DOHH2 (cell line): Measurements from ENCODE around the gene RNU5D-1.

ENCODE experiments used
- H3F3A ChIP-seq: fragments of 200-600 bp; sonication (generic), shearing (Covaris generic); 2 replicates; pipeline ENCODE4 v1.6.0; 2016; ENCODE audit warnings: antibody characterized with exemption, mild to moderate bottlenecking; ENCODE audit not compliant: control insufficient read depth, insufficient read depth
- H3K27ac ChIP-seq: fragments of 200-600 bp; sonication (generic); 2 replicates; pipeline ENCODE4 v1.5.1; 2014; ENCODE audit warnings: low read depth, mild to moderate bottlenecking, low read length, moderate library complexity
- H3K27me3 ChIP-seq: fragments of 200-600 bp; sonication (generic); 2 replicates; pipeline ENCODE4 v1.6.1; 2014; ENCODE audit warnings: mild to moderate bottlenecking, low read length, mixed read lengths; ENCODE audit not compliant: control insufficient read depth
- H3K36me3 ChIP-seq: fragments of 200-600 bp; sonication (generic); 2 replicates; pipeline ENCODE4 v1.6.1; 2014; ENCODE audit warnings: mild to moderate bottlenecking, low read length, moderate library complexity, mixed read lengths; ENCODE audit not compliant: control insufficient read depth
- H3K4me1 ChIP-seq: fragments of 200-600 bp; sonication (generic); 2 replicates; pipeline ENCODE4 v1.6.1; 2014; ENCODE audit warnings: mild to moderate bottlenecking, low read length, mixed read lengths; ENCODE audit not compliant: control insufficient read depth
- H3K4me2 ChIP-seq: fragments of 200-600 bp; sonication (generic); 2 replicates; pipeline ENCODE4 v1.6.0; 2014; ENCODE audit warnings: mild to moderate bottlenecking, low read length, moderate library complexity
- H3K4me3 ChIP-seq: fragments of 200-600 bp; sonication (generic); 2 replicates; pipeline ENCODE4 v1.5.1; 2014; ENCODE audit warnings: mild to moderate bottlenecking, low read length, mixed read lengths
- H3K79me2 ChIP-seq: fragments of 200-600 bp; sonication (generic); 2 replicates; pipeline ENCODE4 v1.6.1; 2014; ENCODE audit warnings: mild to moderate bottlenecking, low read length, mixed read lengths; ENCODE audit not compliant: control insufficient read depth
- H3K9me2 ChIP-seq: fragments of 200-600 bp; sonication (generic); replicated peaks from 2 replicates; pipeline ENCODE4 v1.6.1; 2014; ENCODE audit warnings: mild to moderate bottlenecking, low read length, mixed read lengths; ENCODE audit not compliant: control insufficient read depth
- H3K9me3 ChIP-seq: fragments of 200-600 bp; sonication (generic); 2 replicates; pipeline ENCODE4 v1.6.1; 2014; ENCODE audit warnings: antibody characterized with exemption, low read length, mixed read lengths; ENCODE audit not compliant: control insufficient read depth, insufficient read depth
- H4K20me1 ChIP-seq: fragments of 200-600 bp; sonication (generic); 2 replicates; pipeline ENCODE4 v1.6.0; 2014; ENCODE audit warnings: low read depth, mild to moderate bottlenecking, antibody characterized with exemption, low read length, moderate library complexity; ENCODE audit not compliant: control insufficient read depth, insufficient read depth
- EZH2phosphoT487 ChIP-seq: fragments of 200-600 bp; sonication (generic); IDR thresholded peaks from 2 replicates; pipeline ENCODE4 v1.6.1; 2017; ENCODE audit warnings: borderline replicate concordance, mild to moderate bottlenecking, antibody characterized with exemption, low read length, moderate library complexity, mixed read lengths
- TF ChIP-seq, protein P1 (sequence below): fragments of 200-600 bp; sonication (generic); IDR thresholded peaks from one replicate; pipeline ENCODE4 v1.5.1; 2014; ENCODE audit warnings: antibody characterized with exemption, mild to moderate bottlenecking, low read depth, low read length; ENCODE audit not compliant: poor library complexity, severe bottlenecking

RNU5D-1 gene

DNA sequence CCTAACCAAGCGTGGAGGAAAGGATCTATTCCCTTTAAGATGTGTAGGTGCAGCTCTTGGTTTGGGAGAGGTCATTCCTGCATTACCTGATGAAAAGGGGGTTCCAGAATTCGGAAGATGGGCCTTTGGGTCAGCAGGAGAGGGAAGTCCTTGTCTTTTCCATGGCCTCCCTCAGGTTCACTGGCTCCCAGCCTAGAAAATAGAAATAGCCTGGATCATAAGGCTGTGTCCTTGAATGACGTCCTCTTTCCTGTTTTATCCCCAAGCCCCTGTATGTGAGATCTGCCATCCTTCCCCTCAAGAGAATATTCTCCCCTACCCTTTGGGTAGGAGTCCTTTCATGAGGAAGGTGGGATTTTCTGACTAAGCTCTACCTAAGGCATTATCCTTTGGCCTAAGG is 29.9 kb upstream of the RNU5D-1 start:
- Histone ChIP-seq H3K9me2 (no peaks in the 10 kb centered on the region), H3K27ac (no peak overlapping the region), H3K4me2 (no peak overlapping the region), H3F3A (no peaks in the 10 kb centered on the region; the same call in 1 of the 2 replicates), H4K20me1 (no peaks in the 10 kb centered on the region), H3K27me3 (no peaks in the 10 kb centered on the region), H3K4me1 (peaks cover 23% of the 10 kb centered on the region), H3K79me2 (peaks cover 8% of the 10 kb centered on the region), H3K36me3 (peaks cover 91% of the 10 kb centered on the region), H3K4me3 (no peak overlapping the region), H3K9me3 (no peaks in the 10 kb centered on the region)
- no peak for TF ChIP-seq EZH2phosphoT487
- TF ChIP-seq, protein P1, sequence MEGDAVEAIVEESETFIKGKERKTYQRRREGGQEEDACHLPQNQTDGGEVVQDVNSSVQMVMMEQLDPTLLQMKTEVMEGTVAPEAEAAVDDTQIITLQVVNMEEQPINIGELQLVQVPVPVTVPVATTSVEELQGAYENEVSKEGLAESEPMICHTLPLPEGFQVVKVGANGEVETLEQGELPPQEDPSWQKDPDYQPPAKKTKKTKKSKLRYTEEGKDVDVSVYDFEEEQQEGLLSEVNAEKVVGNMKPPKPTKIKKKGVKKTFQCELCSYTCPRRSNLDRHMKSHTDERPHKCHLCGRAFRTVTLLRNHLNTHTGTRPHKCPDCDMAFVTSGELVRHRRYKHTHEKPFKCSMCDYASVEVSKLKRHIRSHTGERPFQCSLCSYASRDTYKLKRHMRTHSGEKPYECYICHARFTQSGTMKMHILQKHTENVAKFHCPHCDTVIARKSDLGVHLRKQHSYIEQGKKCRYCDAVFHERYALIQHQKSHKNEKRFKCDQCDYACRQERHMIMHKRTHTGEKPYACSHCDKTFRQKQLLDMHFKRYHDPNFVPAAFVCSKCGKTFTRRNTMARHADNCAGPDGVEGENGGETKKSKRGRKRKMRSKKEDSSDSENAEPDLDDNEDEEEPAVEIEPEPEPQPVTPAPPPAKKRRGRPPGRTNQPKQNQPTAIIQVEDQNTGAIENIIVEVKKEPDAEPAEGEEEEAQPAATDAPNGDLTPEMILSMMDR: no peak

DNA sequence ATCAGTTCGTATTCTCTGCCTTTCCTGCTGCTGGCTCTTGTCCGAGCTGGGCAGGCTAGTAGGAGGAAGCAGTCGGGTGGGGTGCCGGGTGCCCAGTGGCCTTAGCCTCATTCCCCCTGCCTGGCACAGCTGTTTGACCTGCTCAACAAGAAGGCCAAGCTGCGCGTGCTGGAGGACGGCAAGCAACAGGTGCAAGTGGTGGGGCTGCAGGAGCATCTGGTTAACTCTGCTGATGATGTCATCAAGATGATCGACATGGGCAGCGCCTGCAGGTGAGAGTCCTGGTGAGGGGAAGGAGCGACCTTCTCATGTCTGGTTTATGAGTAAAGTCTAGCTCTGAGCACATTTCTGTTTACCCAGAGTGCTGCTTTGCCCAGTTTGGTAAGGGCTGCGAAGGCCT is 28.1 kb upstream of the RNU5D-1 start:
- H3K9me3 ChIP-seq: no peaks in the 10 kb centered on the region
- H3K4me2 ChIP-seq: no peak overlapping the region
- H3K27me3 ChIP-seq: no peaks in the 10 kb centered on the region
- peaks cover 8% of the 10 kb centered on the region for H3K79me2 ChIP-seq
- no peak overlapping the region for H3K27ac ChIP-seq
- H3F3A ChIP-seq: no peaks in the 10 kb centered on the region; the same call in 1 of the 2 replicates
- H4K20me1 ChIP-seq: no peaks in the 10 kb centered on the region
- no peaks in the 10 kb centered on the region for H3K9me2 ChIP-seq
- H3K4me3 ChIP-seq: no peak overlapping the region
- peaks cover 40% of the 10 kb centered on the region for H3K4me1 ChIP-seq
- TF ChIP-seq EZH2phosphoT487: no peak
- TF ChIP-seq, protein P1: no peak
- peaks cover 97% of the 10 kb centered on the region for H3K36me3 ChIP-seq

DNA sequence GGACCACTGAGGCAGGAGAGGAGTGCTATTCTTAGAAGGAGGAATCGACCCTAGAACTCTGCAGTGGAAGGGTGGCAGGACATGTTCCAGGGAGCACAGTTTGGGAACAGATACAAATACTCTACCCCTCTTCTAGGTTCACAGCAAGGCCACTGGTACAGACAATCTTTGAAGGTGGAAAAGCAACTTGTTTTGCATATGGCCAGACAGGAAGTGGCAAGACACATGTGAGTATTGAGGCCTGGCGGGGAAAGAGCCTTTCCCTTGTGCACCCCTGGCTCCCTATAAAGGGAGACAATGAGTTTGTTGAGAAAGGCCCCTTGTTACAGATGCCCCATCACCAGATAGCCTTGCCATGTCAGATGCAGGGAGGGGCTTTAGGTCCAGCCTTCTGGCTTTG is 26.4 kb upstream of the RNU5D-1 start:
- Histone ChIP-seq H3K79me2 (peaks cover 10% of the 10 kb centered on the region), H3K27ac (peak overlapping the region; percentile 59), H3K4me3 (peak overlapping the region; percentile 44), H3K9me3 (no peaks in the 10 kb centered on the region), H3K27me3 (no peaks in the 10 kb centered on the region), H3K9me2 (no peaks in the 10 kb centered on the region), H3K4me2 (peak overlapping the region; percentile 55), H4K20me1 (no peaks in the 10 kb centered on the region), H3K4me1 (peaks cover 51% of the 10 kb centered on the region), H3K36me3 (peaks cover 97% of the 10 kb centered on the region), H3F3A (no peaks in the 10 kb centered on the region; the same call in 1 of the 2 replicates)
- TF ChIP-seq, protein P1: no peak
- TF ChIP-seq EZH2phosphoT487: no peak

DNA sequence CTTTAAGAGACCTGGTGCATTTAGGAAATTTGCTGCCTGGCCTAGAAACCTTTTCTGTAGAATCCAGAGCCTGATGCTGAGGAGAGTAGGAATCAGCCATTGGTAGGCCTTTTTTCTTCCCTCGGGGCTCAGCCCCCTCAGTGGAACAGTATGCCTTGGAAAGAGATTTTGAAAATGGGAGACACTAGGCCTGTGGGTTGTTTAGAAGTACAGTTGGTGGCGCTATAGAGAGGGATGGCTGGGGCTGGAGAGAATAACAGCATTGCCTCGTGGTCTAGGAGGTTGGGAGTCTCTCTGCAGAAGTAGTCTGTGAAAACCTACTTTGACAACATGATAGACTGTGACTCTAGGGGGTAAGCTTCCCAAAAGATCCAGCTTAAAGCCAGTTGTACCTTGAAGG is 16.9 kb upstream of the RNU5D-1 start:
- H3K79me2 ChIP-seq: peaks cover 57% of the 10 kb centered on the region
- no peak overlapping the region for H3K4me2 ChIP-seq
- no peak overlapping the region for H3K27ac ChIP-seq
- no peak overlapping the region for H3K4me3 ChIP-seq
- peaks cover 81% of the 10 kb centered on the region for H3K36me3 ChIP-seq
- H4K20me1 ChIP-seq: 0 out of 2 replicates have a peak, but pooled peaks cover 6% of the 10 kb centered on the region
- peaks cover 11% of the 10 kb centered on the region for H3K4me1 ChIP-seq
- TF ChIP-seq, protein P1: peak; percentile 48
- no peak for TF ChIP-seq EZH2phosphoT487
- H3F3A ChIP-seq: peaks cover 10% of the 10 kb centered on the region
- no peaks in the 10 kb centered on the region for H3K9me3 ChIP-seq
- H3K27me3 ChIP-seq: no peaks in the 10 kb centered on the region
- H3K9me2 ChIP-seq: no peaks in the 10 kb centered on the region
